Glutamatergic neuron (in vitro differentiated cells): Measurements from ENCODE around the gene CLEC4F. TPM values are rescaled to one million over a fixed set of nuclear protein-coding genes. Genes with fewer than 3 reads are reported as not detected.

Experiments used
- DNase-seq: peaks from one replicate; pipeline ENCODE4 v3.0.0; 2022
- H3K27ac Mint-ChIP-seq: one replicate; pipeline ENCODE4 v1.8.0; 2020; ENCODE audit warnings: mild to moderate bottlenecking, mixed read lengths, inconsistent platforms; ENCODE audit not compliant: unreplicated experiment
- H3K27me3 Mint-ChIP-seq: one replicate; pipeline ENCODE4 v1.8.0; 2020; ENCODE audit warnings: mild to moderate bottlenecking, moderate library complexity, mixed read lengths, inconsistent platforms; ENCODE audit not compliant: unreplicated experiment
- H3K36me3 Mint-ChIP-seq: one replicate; pipeline ENCODE4 v1.8.0; 2020; ENCODE audit warnings: mild to moderate bottlenecking, mixed read lengths, inconsistent platforms; ENCODE audit not compliant: unreplicated experiment
- H3K4me1 Mint-ChIP-seq: one replicate; pipeline ENCODE4 v1.8.0; 2020; ENCODE audit warnings: mild to moderate bottlenecking, low read depth, mixed read lengths, inconsistent platforms; ENCODE audit not compliant: unreplicated experiment
- H3K4me3 Mint-ChIP-seq: one replicate; pipeline ENCODE4 v1.8.0; 2020; ENCODE audit warnings: mild to moderate bottlenecking, mixed read lengths, inconsistent platforms; ENCODE audit not compliant: unreplicated experiment
- H3K9me3 Mint-ChIP-seq: one replicate; pipeline ENCODE4 v1.8.0; 2020; ENCODE audit warnings: mild to moderate bottlenecking, moderate library complexity, mixed read lengths, inconsistent platforms; ENCODE audit not compliant: unreplicated experiment
- total RNA-seq: library from RNA; stranded (reverse); fragmentation: NEBNext Ultra II Directional; extraction: Animal tissue kit (Norgen Biotek cat#: 25700); gene quantifications from one replicate; pipeline ENCODE4 v1.2.1, GENCODE V29; 2021; ENCODE audit not compliant: unreplicated experiment
- TF ChIP-seq, protein P1 (sequence below): fragments of 200-600 bp; sonication (generic); IDR thresholded peaks from one replicate; pipeline ENCODE4 v1.5.0; 2021; ENCODE audit not compliant: partially characterized antibody, unreplicated experiment

The CLEC4F gene
- total RNA-seq, 1 donor from 2014 or later: 0.66 TPM

DNA sequence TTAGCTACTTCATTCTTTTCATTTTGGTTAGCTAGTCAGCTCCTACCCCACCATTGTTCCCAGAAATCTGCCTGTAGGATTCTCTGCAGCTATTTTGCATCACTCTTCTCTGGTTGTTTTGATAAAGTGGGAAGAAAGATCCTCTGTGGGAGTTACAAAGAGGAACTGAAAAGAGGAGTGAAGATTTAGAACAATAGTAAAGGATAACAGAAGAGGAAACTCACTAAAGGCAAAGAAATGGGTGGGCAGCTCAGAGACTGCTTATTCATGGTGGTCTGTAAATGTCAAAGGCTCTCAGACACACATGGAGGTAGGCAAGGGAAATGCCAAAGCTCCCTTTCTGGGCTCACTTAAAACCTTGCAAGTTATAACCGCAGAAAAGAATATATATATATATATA is 32.4 kb upstream of the CLEC4F start:
- H3K27ac Mint-ChIP-seq: no peak overlapping the region
- H3K4me1 Mint-ChIP-seq: no peaks in the 10 kb centered on the region
- DNase-seq: no peak
- TF ChIP-seq, protein P1, sequence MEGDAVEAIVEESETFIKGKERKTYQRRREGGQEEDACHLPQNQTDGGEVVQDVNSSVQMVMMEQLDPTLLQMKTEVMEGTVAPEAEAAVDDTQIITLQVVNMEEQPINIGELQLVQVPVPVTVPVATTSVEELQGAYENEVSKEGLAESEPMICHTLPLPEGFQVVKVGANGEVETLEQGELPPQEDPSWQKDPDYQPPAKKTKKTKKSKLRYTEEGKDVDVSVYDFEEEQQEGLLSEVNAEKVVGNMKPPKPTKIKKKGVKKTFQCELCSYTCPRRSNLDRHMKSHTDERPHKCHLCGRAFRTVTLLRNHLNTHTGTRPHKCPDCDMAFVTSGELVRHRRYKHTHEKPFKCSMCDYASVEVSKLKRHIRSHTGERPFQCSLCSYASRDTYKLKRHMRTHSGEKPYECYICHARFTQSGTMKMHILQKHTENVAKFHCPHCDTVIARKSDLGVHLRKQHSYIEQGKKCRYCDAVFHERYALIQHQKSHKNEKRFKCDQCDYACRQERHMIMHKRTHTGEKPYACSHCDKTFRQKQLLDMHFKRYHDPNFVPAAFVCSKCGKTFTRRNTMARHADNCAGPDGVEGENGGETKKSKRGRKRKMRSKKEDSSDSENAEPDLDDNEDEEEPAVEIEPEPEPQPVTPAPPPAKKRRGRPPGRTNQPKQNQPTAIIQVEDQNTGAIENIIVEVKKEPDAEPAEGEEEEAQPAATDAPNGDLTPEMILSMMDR: no peak
- no peaks in the 10 kb centered on the region for H3K36me3 Mint-ChIP-seq
- H3K27me3 Mint-ChIP-seq: peaks cover 4% of the 10 kb centered on the region
- H3K4me3 Mint-ChIP-seq: no peak overlapping the region
- H3K9me3 Mint-ChIP-seq: peaks cover 5% of the 10 kb centered on the region

DNA sequence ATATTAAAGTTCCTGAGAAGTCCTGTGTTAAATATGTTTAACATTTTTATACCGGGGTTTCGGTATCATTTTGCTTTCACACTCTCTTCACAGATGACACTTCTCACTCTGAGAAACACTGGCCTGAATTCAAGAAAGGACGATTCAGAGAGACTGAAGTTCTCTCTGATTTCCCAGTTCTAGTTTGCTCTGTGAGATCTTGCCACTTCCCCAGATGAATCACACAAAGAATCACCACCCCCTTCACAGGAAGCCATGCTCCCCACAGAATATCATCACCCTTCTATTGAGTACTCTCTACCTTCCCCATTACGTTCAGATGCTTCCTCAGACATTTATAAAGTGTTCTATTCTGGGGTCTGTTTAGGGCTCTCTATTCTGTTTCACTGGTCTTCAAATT is 31.3 kb upstream of the CLEC4F start:
- Mint-ChIP-seq H3K36me3 (no peaks in the 10 kb centered on the region), H3K9me3 (peaks cover 9% of the 10 kb centered on the region), H3K27me3 (peaks cover 2% of the 10 kb centered on the region), H3K4me3 (no peak overlapping the region), H3K27ac (no peak overlapping the region), H3K4me1 (no peaks in the 10 kb centered on the region)
- TF ChIP-seq, protein P1: no peak
- no peak for DNase-seq

DNA sequence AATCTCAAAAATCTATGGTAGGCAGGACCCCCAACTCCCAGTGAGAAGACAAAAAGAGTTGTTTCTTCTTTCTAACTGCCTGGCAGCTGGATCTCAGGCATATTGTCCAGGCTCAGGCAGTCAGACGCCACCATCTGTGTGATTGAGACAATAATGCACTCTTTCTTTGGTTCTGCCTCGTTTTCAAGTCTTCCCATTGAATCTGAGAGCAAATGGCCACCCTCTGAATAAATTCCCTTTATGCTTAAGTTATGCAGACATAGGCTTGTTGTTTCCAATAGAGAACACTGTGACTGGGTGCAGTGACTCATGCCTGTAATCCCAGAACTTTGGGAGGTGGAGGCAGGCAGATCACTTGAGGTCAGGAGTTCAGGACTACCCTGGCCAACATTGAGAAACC is 30.5 kb upstream of the CLEC4F start:
- no peaks in the 10 kb centered on the region for H3K4me1 Mint-ChIP-seq
- peaks cover 8% of the 10 kb centered on the region for H3K9me3 Mint-ChIP-seq
- H3K27ac Mint-ChIP-seq: no peak overlapping the region
- no peak for DNase-seq
- no peaks in the 10 kb centered on the region for H3K36me3 Mint-ChIP-seq
- no peak overlapping the region for H3K4me3 Mint-ChIP-seq
- H3K27me3 Mint-ChIP-seq: peaks cover 2% of the 10 kb centered on the region
- TF ChIP-seq, protein P1: no peak

DNA sequence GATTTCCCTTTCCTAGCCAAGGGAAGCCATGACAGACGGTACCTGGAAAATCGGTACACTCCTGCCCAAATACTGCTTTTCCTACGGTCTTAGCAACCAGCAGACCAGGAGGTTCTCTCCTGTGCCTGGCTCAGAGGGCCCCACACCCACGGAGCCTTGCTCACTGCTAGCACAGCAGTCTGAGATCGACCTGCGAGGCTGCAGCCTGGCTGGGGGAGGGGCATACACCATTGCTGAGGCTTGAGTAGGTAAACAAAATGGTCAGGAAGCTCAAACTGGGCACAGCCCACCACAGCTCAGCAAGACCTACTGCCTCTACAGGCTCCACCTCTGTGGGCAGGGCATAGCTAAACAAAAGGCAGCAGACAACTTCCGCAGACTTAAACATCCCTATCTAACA is 22.0 kb upstream of the CLEC4F start:
- H3K36me3 Mint-ChIP-seq: peaks cover 13% of the 10 kb centered on the region
- H3K4me1 Mint-ChIP-seq: no peaks in the 10 kb centered on the region
- peaks cover 6% of the 10 kb centered on the region for H3K9me3 Mint-ChIP-seq
- H3K4me3 Mint-ChIP-seq: no peak overlapping the region
- H3K27me3 Mint-ChIP-seq: peaks cover 1% of the 10 kb centered on the region
- no peak for DNase-seq
- no peak overlapping the region for H3K27ac Mint-ChIP-seq
- TF ChIP-seq, protein P1: no peak

DNA sequence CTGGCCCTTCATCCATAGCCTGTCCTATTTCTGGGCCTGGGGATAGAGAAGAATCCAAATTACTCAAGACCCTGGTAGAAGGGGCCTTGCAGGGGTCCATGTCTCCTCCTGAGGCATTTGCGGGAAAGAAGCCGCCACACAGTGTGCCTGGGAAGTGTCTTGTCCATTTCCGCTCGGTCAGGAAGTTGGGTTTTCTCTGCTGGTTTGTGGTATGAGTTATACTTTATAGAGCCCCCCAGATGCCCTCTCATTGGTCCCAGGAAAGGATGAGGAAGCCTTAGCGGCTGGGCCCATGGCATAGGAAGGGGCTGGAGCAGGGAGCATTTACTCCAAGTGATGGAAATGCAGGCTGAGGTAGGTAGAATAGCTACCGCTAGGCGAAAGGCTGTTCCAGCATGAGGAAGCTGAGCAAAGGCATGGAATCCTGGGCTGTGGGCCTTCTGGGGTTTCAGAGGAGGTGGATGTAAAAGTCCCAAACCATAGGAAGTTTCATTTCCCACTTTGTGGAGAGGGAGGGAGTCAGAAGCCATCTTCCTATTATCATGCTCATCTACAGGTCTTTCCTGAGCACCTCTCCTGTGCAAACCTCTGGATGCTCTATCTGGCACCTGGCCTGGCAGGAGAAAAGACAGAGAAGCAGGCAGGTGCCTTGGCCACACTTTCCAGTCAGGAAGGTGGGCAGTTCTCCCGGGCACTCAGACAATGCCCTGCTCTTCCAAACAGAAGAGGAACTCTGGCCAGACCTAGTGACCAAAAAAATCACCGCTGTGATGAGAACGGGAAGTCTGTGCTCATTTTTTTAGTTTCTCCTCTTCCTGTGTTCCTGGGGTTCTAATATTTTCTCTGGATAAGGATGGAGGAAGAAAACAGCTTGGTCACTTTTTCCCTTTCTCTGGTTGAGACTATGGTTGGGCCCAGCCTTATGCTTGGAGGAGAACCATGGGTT is 17.9 kb upstream of the CLEC4F start:
- Mint-ChIP-seq H3K4me3 (no peak overlapping the region), H3K9me3 (peaks cover 3% of the 10 kb centered on the region), H3K27me3 (peaks cover 4% of the 10 kb centered on the region), H3K4me1 (no peaks in the 10 kb centered on the region), H3K27ac (no peak overlapping the region), H3K36me3 (peaks cover 16% of the 10 kb centered on the region)
- TF ChIP-seq, protein P1: no peak
- no peak for DNase-seq
